Activated CD4-positive, alpha-beta T cell treated with anti-CD3 and anti-CD28 coated beads, Interleukin-10, Interleukin-2, amounts not matched to agents 100 ng/mL and 50 ng/mL, durations not matched to agents 16 hours and 8 hours (primary cell): ENCODE measurements around the gene XRCC6.
"Not testable (repeated sequence)": the region's sequence is repeated elsewhere in the genome, so short reads cannot be mapped to it uniquely, and the experiment has no call there.

Source experiments
- DNase-seq: peaks from one replicate; pipeline ENCODE4 v3.0.0-alpha.2; 2020

Gene XRCC6

GRCh38 chr22:41621099-41621910 is at the start of gene XRCC6:
TSS of gene XRCC6 (plus strand) at chr22:41621295. CDS start at chr22:41622005, 710 bp downstream.
- DNase-seq = peak; percentile 100

GRCh38 chr22:41571786-41572185 is 49.3 kb upstream of the XRCC6 start:
- no peak for DNase-seq

DNA sequence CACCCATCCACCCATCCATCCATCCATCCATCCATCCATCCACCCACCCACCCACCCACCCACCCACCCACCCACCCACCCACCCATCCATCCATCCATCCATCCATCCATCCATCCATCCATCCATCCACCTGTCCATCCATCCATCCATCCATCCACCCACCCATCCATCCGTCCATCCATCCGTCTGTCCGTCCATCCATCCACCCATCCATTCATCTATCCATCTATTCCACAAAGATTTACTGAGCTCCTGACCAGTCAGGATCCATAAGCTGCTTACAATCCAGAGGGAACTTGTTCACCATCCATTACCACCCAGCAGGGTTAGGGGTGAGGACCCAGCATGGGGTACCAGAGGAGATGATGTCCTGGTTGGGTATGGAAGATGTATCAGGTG is 48.8 kb upstream of the XRCC6 start:
- not testable (repeated sequence) for DNase-seq

DNA sequence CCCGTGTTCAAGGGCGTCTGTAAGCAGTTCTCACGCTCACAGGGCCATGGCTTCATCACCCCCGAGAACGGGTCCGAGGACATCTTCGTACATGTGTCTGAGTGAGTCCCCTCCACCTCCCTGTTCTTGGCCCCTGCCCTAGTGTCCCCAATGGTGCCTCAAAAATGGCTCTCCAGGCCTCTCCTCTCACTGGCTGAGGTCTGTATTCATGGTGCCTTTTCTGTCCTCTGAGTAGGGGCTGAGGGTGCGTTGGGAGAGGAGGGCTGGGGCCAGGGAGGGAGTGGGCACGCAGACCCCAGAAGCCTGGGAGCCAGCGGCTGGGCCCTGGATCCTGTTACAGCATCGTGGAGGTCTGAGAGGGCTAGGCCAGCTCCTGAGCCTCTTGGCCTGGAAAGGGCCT is 47.4 kb upstream of the XRCC6 start:
- no peak for DNase-seq

DNA sequence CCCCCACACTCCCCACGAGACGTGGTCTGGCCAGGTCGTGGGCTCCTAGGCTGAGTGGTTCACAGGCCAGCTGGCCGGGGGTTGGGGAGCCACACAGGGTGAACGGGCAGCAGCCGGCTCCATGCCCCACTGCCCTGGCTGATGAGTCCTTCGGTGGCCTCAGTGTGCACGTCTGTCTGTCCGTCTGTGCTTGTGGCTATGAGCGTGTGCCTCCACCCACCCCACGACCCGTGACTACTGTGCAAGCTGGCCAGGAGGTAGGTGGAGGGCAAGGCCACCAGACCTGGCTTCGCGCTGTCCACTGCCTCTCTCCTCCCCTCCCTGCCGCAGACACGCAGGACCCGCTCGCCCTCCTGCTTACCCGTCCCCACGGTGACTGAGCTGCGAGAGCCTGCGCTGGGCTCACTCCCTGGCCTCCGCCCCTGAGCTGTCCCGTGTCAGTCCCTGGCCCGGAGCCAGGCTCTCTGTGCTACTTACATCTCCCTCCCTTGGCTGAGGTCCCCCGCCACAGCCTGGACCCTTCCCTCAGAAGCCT is 46.2 kb upstream of the XRCC6 start:
- DNase-seq = no peak

DNA sequence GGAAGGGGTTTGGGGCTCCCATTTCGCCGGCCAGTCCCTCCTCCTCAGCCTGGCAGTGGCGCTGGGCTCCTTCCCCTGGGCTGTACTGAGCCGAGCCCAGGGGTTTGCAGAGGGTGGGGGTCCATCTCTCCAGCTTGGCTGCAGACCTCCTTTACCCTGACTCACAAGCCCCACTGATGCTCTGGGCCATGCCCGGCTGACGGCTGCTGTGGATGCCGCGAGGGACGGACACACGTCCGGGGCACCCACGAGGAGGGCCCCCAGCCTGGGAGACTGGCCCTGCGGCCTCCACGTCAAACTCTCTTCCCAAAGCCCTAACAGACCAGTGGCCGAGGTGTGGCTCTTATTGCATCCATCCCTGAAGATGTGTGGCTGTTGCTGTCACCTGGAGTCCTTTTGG is 45.6 kb upstream of the XRCC6 start:
- DNase-seq = no peak

DNA sequence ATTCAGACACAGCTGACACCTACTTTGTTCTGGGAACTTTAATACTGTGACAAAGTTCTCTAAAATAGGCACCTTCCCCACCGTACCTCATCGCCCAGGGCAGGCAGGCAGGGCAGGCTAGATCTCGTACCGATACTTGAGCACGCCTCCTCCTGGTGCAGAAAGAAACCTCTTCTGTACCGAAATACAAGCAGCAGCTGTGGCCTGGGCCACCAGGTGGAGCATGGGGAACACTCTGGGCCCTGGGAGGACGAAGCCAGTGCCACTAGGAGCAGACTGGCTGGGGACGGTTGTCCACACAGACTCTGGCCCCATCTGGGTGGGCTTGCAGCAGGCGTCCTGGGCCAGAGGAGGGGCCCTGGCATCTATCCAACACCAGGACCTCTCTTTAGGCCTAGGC is 44.2 kb upstream of the XRCC6 start:
- DNase-seq = peak; percentile 49

DNA sequence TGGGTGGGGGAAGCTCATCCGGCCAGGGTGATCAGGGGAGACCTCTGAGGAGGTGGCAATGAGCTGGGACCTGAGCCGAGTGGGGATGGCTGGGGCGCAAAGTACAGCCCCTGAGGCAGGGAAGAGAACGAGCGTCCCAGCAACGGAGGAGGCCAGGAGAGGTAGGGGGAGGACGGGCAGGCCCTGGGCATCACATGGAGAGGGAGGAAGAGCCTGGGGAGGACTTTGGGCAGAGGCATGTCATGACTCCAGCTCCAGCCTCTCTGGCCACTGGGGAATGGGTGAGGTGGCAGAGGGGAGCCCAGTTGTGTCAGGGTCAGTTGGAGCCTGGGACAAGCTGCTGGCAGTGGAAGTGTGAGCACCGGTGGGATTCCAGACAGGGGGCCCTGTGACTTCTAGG is 43.0 kb upstream of the XRCC6 start:
- no peak for DNase-seq

DNA sequence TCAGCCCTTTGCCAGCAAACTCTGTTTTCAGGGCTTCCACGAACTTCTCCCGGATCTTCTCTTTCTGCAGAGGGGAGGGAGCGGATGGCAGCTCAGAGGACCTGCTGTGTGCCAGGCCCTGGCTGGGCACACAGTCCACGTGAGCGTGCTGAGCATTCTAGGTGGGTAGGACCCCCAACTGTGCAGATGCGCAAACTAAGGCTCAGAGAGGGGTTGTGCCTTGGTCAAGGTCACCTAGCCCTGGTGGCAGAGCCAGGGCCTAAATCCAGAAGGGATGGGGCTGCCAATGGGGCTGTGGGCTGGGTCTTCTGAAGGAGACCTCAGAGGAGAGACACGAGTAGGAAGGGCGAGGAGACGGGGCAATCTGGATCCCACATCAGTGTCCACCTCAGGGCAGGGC is 42.3 kb upstream of the XRCC6 start:
- no peak for DNase-seq

GRCh38 chr22:41579297-41579996 is 41.6 kb upstream of the XRCC6 start:
- no peak for DNase-seq

- no peak for DNase-seq
These were observed 41.1 kb upstream of the XRCC6 start for GRCh38 chr22:41579997-41580355.

GRCh38 chr22:41582694-41583093 is 38.4 kb upstream of the XRCC6 start:
- no peak for DNase-seq

DNA sequence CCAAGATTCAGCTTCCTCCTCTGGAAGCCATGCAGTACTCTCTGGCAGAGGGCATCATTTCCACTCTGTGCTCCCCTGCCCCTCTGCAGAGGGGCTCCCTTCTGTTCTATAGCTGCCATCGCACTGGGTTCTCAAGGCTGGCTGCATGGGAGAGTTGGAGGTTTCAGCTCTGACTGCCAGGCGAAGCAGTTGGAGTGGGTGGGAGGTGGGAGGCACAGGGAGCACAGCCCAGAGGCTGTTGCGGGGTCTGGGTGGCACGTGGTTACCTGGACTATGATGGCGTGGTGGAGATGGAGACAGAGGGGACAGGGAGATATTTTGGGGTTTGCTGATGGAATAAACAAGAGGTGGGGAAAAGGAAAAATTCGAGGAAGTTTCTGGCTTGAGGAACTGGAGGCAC is 36.2 kb upstream of the XRCC6 start:
- DNase-seq = no peak

GRCh38 chr22:41585898-41586297 is 35.2 kb upstream of the XRCC6 start:
- DNase-seq = no peak

- no peak for DNase-seq
These were observed 33.8 kb upstream of the XRCC6 start for GRCh38 chr22:41587347-41587723.

- peak; percentile 100 for DNase-seq
These were observed 31.5 kb upstream of the XRCC6 start, which contains the start of gene PMM1 for GRCh38 chr22:41589391-41590241. TSS of gene PMM1 (minus strand) at chr22:41589840. CDS start at chr22:41589805, 35 bp downstream.

GRCh38 chr22:41593336-41593960 is 27.6 kb upstream of the XRCC6 start:
- DNase-seq = not testable (repeated sequence)

GRCh38 chr22:41595703-41596102 is 25.4 kb upstream of the XRCC6 start:
- no peak for DNase-seq

DNA sequence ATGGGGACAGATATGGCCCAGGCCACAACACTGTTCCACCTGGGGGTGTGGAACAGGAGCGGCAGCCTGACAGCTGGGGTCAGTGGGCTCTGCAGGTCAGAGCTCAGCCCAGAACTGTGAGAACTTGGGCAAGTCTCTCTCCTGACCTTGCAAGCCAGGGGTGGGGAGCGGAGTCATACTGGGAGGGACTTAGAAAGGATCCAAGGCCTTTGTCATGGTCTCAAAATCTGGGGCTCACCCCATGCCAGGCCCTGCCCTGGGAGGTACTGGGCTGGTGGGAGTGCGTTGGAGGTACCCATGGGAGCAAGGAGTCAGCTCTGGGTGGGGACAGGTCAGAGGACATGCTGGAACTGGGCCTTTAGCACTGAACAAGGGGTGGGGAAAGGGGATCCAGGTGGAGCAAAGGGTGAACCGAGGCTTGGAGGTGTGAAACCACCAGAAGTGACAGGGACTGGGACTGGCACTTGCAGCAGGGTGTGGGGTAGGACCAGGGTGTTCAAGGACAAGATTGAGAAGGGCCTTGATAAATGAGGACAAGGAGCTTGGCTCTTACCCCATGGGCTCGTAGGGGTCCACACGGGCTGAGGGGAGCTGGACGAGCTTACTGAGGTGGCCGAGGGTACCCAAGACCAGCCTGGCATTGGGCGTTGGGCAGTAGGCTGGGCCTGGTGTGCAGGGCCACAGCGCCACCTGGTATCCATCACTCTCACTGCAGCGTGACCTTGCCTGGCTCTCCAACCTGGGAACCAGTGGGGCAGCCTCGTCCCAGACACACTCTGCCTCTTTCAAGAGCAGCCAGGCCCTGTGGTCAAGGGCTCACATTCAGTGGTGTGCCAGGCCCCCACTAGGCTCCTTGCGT is 24.1 kb upstream of the XRCC6 start:
- DNase-seq = peak; percentile 45

DNA sequence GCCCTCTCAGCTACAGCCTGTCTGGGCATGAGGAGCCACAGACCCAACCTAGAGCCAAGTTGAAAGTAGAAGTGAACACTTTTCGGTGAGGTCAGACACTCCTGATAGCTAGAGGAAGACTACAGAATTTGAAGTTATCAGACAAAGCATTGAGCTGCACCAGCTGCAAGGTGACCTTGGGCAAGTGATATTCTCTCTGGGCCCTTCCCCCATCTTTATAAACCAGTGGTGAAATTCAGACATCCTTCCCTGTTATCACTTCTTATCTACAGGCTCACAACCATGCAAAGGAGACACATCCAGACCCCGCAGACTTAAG is 23.5 kb upstream of the XRCC6 start:
- DNase-seq = no peak

GRCh38 chr22:41598081-41598480 is 23.0 kb upstream of the XRCC6 start:
- no peak for DNase-seq
